AG04449 (cell line): ENCODE measurements around the gene SYNGAP1.

Source experiments
- CTCF ChIA-PET: fragments of 350-600 bp; formaldehyde crosslinking; extraction: SDS; loops from one replicate; lab custom pipeline; 2021; ENCODE audit warnings: antibody characterized with exemption; lab: Yijun Ruan, JAX
- POLR2A ChIA-PET: fragments of 400-600, 350-600 bp; formaldehyde crosslinking; extraction: SDS; loops from one replicate; lab custom pipeline; 2020; ENCODE audit warnings: antibody characterized with exemption, inconsistent platforms; lab: Yijun Ruan, JAX
- DNase-seq: peaks from one replicate; pipeline ENCODE4 v3.0.0-alpha.2; 2010; ENCODE audit warnings: low read depth, low spot score
- H3K4me3 ChIP-seq: 2 replicates; pipeline ENCODE4 v1.5.1; 2011; ENCODE audit warnings: low read depth, mild to moderate bottlenecking, control low read depth, low read length
- CTCF ChIP-seq: IDR thresholded peaks from one replicate; pipeline ENCODE4 v1.5.1; 2011; ENCODE audit warnings: mild to moderate bottlenecking, moderate library complexity, low read length, control low read depth, inconsistent platforms; ENCODE audit not compliant: insufficient read depth; ENCODE audit errors: missing control alignments

Gene SYNGAP1

DNA sequence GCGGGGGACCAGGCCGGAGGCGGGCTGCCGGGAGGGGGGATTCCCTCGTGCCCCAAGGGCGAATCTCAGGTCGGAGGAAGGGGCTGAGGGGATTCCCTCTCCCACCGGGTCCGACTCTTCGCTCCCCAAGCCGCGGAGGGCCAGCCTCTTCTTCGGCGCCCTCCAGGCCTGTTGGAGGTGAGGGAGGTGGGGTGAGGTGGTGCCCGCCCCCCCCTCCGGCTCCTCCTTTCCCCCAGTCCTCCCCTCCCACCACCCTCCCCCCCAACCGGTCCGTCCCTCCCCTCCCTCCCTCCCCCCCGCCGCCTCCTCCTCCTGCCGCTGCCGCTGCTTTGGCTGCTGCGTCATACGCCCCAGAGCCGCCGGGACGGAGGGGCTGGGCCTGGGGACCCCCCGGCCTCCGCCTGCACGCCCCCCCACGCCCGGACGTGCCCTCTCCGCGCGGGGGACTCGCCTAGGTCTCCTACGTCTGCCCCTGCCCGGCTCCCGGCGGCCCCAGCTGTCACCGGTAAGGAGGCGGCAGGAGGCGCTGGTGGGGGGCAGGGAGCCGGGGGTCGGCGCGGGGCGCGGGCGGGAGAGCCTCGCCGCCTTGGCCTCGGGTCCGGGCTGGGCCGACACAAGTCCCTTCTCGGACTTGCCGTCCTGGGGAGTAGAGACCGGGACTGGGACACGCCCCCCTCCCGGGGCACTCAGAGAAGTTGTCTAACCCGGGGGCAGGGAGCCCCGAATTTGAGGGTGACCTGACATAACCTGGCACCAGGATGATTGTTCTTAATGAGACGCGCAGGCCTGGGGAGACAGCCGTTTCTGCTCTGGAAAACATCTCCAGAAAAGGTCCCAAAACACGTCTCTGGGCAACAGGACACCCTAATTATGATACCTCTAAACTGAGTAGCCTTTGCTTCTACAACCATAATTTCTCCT, 8.9 kb upstream of the SYNGAP1 start, which contains the start of gene PHF1:
TSS of gene PHF1 (plus strand) at position 304 of the 921 bp plus-strand sequence. CDS start 1,250 bp downstream, outside the sequence.
- ChIA-PET POLR2A (no interaction called here), CTCF (interaction anchor here (1.2 to 1.8 kb wide), 3 partner anchors 16 to 20 kb away, joined by 3 to 6 read pairs (median 6); no protein-coding TSS in a partner anchor)
- no peak for DNase-seq
- H3K4me3 ChIP-seq, result peak within 1 kb of the TSS; percentile 81
- TF ChIP-seq CTCF, result no peak

GRCh38 chr6:33411632-33412005, 8.2 kb upstream of the SYNGAP1 start:
- POLR2A ChIA-PET, result no interaction called here
- H3K4me3 ChIP-seq, result peak overlapping the region; percentile 81
- CTCF ChIA-PET, result interaction anchor here (1.2 to 1.5 kb wide), 2 partner anchors 16 to 21 kb away, joined by 3 to 6 read pairs; no protein-coding TSS in a partner anchor
- no peak for DNase-seq
- TF ChIP-seq CTCF, result no peak

DNA sequence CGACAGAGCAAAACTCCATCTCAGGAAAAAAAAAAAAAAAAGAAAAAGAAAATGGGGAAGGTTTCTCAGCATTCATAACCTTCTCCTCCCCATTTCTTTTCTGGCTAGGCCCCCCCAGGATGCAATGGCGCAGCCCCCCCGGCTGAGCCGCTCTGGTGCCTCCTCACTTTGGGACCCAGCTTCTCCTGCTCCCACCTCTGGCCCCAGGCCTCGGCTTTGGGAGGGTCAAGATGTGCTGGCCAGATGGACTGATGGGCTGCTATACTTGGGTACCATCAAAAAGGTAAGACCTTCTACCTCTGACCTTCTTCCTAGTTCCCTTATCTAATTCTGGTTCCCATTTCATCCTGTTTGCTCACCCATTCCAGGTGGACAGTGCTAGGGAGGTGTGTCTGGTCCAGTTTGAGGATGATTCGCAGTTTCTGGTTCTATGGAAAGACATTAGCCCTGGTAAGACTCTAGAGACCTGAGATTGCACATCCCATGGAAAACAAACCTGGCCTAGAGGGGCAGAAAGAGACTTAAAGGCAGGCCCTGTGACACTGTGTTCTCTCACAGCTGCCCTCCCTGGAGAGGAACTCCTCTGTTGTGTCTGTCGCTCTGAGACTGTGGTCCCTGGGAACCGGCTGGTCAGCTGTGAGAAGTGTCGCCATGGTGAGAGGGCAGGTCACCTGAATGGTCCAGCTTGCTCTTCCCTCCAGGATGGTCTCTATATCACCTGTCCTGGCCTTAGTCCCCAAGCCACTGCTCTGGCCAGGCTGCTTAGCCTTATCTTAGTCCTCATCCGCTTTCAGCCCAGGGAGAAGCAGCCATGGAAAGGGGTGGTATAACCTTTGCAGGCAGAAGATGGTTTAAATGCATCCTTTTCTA, 7.5 kb upstream of the SYNGAP1 start:
- peak overlapping the region; percentile 6 for H3K4me3 ChIP-seq
- POLR2A ChIA-PET, result no interaction called here
- DNase-seq, result no peak
- no peak for TF ChIP-seq CTCF
- CTCF ChIA-PET, result interaction anchor here (1.2 to 1.5 kb wide), 2 partner anchors 17 to 22 kb away, joined by 3 to 6 read pairs; no protein-coding TSS in a partner anchor

- no peak overlapping the region for H3K4me3 ChIP-seq
- CTCF ChIA-PET, result interaction anchor here (0.7 kb wide), 1 partner anchor 11 kb away, joined by 3 read pairs; no protein-coding TSS in a partner anchor
- POLR2A ChIA-PET, result no interaction called here
- TF ChIP-seq CTCF, result no peak
- DNase-seq, result no peak
These were observed 6.4 kb upstream of the SYNGAP1 start for GRCh38 chr6:33413241-33414120.

DNA sequence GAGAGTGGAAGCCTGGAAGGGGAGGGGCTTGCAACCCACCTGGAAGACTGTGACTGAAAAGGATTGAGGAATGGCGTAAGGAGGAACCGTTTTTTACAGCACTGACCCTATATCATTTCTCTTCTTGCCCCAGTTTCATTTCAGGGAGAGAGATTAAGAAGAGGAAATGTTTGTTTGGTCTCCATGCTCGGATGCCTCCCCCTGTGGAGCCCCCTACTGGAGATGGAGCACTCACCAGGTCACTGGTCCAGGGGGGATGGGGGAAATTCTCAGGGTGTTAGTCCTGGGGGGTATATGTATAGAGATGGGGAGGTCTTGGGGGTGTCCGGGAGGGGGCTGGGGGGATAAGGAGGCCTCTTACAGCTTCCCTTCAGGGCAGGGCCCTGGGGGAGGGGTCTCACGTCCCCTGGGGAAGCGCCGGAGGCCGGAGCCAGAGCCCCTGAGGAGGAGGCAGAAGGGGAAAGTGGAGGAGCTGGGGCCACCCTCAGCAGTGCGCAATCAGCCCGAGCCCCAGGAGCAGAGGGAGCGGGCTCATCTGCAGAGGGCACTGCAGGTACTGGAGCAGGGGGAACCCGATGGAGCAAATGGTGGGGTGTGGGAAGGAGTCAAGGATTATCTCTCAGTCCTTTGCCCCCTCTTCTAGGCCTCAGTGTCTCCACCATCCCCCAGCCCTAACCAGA, 5.1 kb upstream of the SYNGAP1 start:
- DNase-seq, result no peak
- POLR2A ChIA-PET, result interaction anchor here (1.1 kb wide), 1 partner anchor 96 kb away, joined by 3 read pairs; no protein-coding TSS in a partner anchor

More for the DNA sequence above, 5.1 kb upstream of the SYNGAP1 start:
- TF ChIP-seq CTCF, result peak; percentile 44
- CTCF ChIA-PET, result interaction anchor here (0.7 to 1.1 kb wide), 2 partner anchors 10 to 20 kb away, joined by 3 read pairs; no protein-coding TSS in a partner anchor
- H3K4me3 ChIP-seq, result peak overlapping the region; percentile 3; the same call in 1 of the 2 replicates
